WI38 (cell line): Measurements from ENCODE around the gene BPIFA2.
"Not testable (repeated sequence)": the region's sequence is repeated elsewhere in the genome, so short reads cannot be mapped to it uniquely, and the experiment has no call there.

Experiments used
- H3K4me3 ChIP-seq: 2 replicates; pipeline ENCODE4 v1.5.1; 2011; ENCODE audit warnings: low read depth, mild to moderate bottlenecking, control low read depth, low read length
- TF ChIP-seq, protein P1 (sequence below): IDR thresholded peaks from 2 replicates; pipeline ENCODE4 v1.5.1; 2012; ENCODE audit warnings: low read depth, mild to moderate bottlenecking, control low read depth, low read length

BPIFA2 gene

DNA sequence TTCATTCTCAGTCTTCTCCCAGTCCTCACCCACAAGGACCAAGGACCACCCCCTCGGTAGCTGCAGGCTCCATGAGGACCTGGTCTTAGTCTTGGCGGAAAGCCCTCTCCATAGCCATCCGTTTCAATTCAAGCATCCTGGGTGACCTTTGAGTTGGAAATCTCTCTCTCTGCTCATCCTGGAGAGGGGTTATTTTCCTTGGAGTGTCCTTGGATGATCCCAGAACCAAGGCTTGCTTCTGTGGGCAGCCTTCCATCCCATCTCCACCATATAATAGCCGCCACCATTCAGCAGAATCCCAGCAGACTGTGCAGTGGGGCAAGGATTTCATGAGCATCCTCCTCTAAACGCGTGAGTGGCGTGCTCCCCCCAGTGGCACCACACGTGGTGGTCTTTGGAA lies at the start of gene BPIFA2:
TSS of gene BPIFA2 (plus strand) at position 301 of the 400 bp plus-strand sequence. CDS start 987 bp downstream, outside the sequence.
- TF ChIP-seq, protein P1, sequence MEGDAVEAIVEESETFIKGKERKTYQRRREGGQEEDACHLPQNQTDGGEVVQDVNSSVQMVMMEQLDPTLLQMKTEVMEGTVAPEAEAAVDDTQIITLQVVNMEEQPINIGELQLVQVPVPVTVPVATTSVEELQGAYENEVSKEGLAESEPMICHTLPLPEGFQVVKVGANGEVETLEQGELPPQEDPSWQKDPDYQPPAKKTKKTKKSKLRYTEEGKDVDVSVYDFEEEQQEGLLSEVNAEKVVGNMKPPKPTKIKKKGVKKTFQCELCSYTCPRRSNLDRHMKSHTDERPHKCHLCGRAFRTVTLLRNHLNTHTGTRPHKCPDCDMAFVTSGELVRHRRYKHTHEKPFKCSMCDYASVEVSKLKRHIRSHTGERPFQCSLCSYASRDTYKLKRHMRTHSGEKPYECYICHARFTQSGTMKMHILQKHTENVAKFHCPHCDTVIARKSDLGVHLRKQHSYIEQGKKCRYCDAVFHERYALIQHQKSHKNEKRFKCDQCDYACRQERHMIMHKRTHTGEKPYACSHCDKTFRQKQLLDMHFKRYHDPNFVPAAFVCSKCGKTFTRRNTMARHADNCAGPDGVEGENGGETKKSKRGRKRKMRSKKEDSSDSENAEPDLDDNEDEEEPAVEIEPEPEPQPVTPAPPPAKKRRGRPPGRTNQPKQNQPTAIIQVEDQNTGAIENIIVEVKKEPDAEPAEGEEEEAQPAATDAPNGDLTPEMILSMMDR = no peak
- H3K4me3 ChIP-seq = no peak within 1 kb of the TSS

DNA sequence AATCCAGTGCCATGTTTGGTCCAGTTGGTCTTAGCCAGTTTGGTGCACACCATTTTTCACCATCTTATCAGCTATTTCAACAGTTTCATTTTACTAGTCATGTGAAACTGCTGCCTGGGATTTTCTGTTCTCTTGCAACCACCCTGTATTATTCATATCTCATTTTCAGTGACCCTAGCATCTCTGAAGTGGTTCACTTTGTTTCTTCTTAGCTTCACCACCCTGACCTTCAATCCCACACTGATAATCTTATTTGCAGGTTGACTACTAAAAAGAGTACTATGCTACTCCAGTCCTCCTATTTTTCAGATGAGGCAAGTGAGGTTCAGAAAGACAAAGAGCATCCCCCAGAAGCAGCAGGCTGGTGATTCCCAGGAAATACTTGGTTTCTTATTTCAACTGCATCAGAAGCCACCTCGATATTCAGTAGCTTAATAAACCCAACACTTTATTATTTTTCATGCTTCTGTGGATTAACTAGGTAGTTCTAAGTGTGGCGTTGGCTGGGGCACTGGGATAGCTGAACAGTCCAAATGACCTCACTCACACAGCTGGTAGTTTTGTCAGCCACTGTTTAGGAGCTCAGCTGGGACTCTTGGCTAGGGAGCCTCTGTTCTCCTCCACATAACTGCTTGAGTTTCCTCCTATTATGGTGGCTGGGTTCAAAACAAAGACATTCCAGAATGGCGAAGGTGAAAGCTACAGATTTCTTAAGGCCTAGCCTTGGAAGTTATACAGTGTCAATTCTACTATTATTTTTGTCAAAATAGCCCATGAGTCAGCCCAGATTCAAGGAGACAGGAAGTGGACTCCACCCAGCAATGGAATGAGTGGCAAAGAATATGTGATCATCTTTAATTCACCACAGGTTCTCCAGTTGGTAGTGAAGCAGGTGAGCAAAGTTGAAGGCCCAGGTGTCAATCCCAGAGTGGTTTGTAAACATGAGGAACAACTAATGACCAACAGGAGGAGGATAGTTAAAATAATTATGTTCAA lies 47.9 kb upstream of the BPIFA2 start:
- H3K4me3 ChIP-seq = no peak overlapping the region
- TF ChIP-seq, protein P1 = no peak

DNA sequence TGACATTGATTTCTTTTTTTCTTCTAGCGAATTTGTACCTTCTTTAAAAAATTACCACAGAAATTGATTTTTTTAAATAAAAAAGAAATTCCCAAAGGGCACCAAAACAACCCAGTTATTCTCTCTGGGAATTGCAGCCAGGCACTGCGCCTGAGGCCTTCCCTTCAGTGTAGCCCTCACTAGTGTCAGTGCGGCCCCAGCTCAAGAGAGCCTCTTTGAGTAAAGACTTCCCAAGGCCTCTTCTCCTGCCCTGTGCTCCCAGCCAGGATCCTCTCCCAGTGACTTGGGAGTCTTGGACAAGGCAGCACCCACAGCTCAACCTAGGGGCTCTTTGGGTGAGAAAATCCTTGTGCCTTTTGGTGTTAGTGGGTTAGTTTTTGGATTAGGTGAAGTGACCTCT lies 47.0 kb upstream of the BPIFA2 start:
- TF ChIP-seq, protein P1 = no peak
- no peak overlapping the region for H3K4me3 ChIP-seq

- not testable (repeated sequence) for H3K4me3 ChIP-seq
These were observed 45.7 kb upstream of the BPIFA2 start for GRCh38 chr20:33122297-33122696.

DNA sequence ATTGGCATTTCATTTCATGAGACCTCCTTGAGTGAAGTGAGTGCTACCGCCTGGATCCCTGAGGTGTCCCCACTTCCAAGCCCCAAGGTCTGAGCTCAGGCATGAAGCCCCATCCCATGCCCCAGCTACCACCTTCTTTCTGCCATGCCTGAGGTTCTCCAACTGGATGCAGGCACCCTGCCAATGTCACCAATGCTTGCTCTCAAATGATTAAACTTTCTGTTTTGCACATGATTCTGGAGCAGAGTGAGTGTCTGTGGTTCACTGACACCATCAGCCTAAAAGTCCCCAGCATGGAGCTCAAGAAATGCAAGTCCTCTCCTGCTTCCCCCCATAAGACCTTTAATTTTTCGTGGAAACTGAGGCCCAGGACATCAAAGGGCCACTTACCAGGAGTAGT lies 43.7 kb upstream of the BPIFA2 start:
- no peak overlapping the region for H3K4me3 ChIP-seq
- TF ChIP-seq, protein P1 = no peak

GRCh38 chr20:33124994-33125393 lies 43.0 kb upstream of the BPIFA2 start:
- no peak overlapping the region for H3K4me3 ChIP-seq
- TF ChIP-seq, protein P1 = no peak

GRCh38 chr20:33125983-33126382 lies 42.0 kb upstream of the BPIFA2 start:
- TF ChIP-seq, protein P1 = no peak
- no peak overlapping the region for H3K4me3 ChIP-seq
